Thyroid gland (tissue), 4 donors: ENCODE data around the gene ERICH3. TPM values are rescaled to one million over a fixed set of nuclear protein-coding genes. Genes with fewer than 3 reads are reported as not detected.

Experiments used
- DNase-seq, 2 donors: peaks; one replicate each; pipeline ENCODE4 v3.0.0-alpha.2; 2019
- H3K27ac ChIP-seq, 3 donors: fragments of 200-600 bp; sonication (generic); 1 replicate in 2 of 3; 2 replicates in 1 of 3; pipeline ENCODE4 v1.5.1; 2016 to 2019; ENCODE audit warnings: mild to moderate bottlenecking in 1 of 3, moderate library complexity in 1 of 3
- H3K27me3 ChIP-seq: fragments of 200-600 bp; sonication (generic); one replicate; pipeline ENCODE4 v1.5.1; 2019
- H3K36me3 ChIP-seq, 2 donors: fragments of 200-600 bp; sonication (generic); one replicate each; pipeline ENCODE4 v1.5.1; 2016 to 2019
- H3K4me1 ChIP-seq, 2 donors: fragments of 200-600 bp; sonication (generic); one replicate each; pipeline ENCODE4 v1.5.1; 2017 to 2019
- H3K4me3 ChIP-seq, 3 donors: fragments of 200-600 bp; sonication (generic); replicated peaks in 1 of 3; 1 replicate in 2 of 3; 2 replicates in 1 of 3; pipeline ENCODE4 v1.5.1; 2016; ENCODE audit warnings: mild to moderate bottlenecking in 1 of 3
- H3K9me3 ChIP-seq: fragments of 200-600 bp; sonication (generic); one replicate; pipeline ENCODE4 v1.5.1; 2017
- POLR2A ChIP-seq, 2 donors: fragments of 450-650 bp; IDR thresholded peaks; one replicate each; pipeline ENCODE4 v1.6.1; 2017; ENCODE audit warnings: antibody characterized with exemption in 2 of 2, mild to moderate bottlenecking in 2 of 2, moderate library complexity in 1 of 2
- WGBS, 2 donors: methylation state at CpG; one replicate each; pipeline ENCODE4 v1.1.5; 2017; 5-methylcytosine and 5-hydroxymethylcytosine counted together
- intact Hi-C: fragments of 100-400 bp; cut with DNase I; formaldehyde crosslinking; loops from one replicate; pipeline ENCODE4 v1.15.1; 2023
- total RNA-seq, 4 donors: library from RNA; depleted of rRNA; stranded (reverse); fragments of >200 nt; gene quantifications; one replicate each; pipeline ENCODE4 v1.2.3, GENCODE V29; 2016
- TF ChIP-seq, protein P1 (sequence below), 6 experiments: fragments of 200-600 bp in 3 of 6; fragments of 450-650 bp in 3 of 6; sonication (generic) in 3 of 6; IDR thresholded peaks; one replicate each; pipeline ENCODE4 v1.5.1; 2016 to 2019; ENCODE audit warnings: antibody characterized with exemption in 6 of 6, mild to moderate bottlenecking in 2 of 6, inconsistent platforms in 1 of 6, moderate library complexity in 1 of 6

Gene ERICH3
- total RNA-seq, 4 donors from 2014 or later, result 0.11 to 0.40 TPM; not detected in 2

DNA sequence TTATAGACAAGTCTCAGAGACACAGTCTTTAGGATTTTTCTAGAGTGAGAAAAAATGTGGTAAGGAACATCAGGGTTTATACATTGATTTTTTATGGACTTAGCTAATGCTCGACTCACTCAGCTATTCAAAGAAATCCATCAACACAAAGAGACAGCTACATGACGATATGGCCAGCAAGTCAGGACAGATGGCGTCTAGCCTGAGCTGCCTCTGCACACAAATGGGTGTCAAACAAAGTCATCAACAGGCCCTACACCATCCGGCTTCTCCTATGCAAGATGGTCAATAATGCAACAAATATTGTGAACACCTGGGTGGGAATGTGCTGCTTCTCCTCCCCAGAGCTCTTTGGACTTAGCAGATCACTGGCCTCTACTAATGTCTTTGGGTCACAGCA is 13.3 kb upstream of the ERICH3 start:
- H3K4me1 ChIP-seq, result peaks cover 0 to 7% of the 10 kb centered on the region in 2 donors
- 94 to 95% methylated on average over 4 of the region's 4 CpGs for WGBS, 2 donors
- intact Hi-C loops, result no loop called here
- H3K9me3 ChIP-seq, result no peaks in the 10 kb centered on the region
- H3K27ac ChIP-seq, result no peak overlapping the region
- no peak for DNase-seq
- H3K27me3 ChIP-seq, result no peaks in the 10 kb centered on the region
- H3K36me3 ChIP-seq, result no peaks in the 10 kb centered on the region
- TF ChIP-seq, protein P1, sequence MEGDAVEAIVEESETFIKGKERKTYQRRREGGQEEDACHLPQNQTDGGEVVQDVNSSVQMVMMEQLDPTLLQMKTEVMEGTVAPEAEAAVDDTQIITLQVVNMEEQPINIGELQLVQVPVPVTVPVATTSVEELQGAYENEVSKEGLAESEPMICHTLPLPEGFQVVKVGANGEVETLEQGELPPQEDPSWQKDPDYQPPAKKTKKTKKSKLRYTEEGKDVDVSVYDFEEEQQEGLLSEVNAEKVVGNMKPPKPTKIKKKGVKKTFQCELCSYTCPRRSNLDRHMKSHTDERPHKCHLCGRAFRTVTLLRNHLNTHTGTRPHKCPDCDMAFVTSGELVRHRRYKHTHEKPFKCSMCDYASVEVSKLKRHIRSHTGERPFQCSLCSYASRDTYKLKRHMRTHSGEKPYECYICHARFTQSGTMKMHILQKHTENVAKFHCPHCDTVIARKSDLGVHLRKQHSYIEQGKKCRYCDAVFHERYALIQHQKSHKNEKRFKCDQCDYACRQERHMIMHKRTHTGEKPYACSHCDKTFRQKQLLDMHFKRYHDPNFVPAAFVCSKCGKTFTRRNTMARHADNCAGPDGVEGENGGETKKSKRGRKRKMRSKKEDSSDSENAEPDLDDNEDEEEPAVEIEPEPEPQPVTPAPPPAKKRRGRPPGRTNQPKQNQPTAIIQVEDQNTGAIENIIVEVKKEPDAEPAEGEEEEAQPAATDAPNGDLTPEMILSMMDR (IDR thresholded peaks at IDR 0.05), result no peak
- no peak for TF ChIP-seq POLR2A (IDR thresholded peaks at IDR 0.05)
- no peak overlapping the region for H3K4me3 ChIP-seq

- DNase-seq, result no peak
- H3K4me3 ChIP-seq, result no peak overlapping the region
- H3K27me3 ChIP-seq, result no peaks in the 10 kb centered on the region
- peaks cover 0 to 4% of the 10 kb centered on the region in 2 donors for H3K4me1 ChIP-seq
- H3K9me3 ChIP-seq, result no peaks in the 10 kb centered on the region
- H3K36me3 ChIP-seq, result no peaks in the 10 kb centered on the region
- intact Hi-C loops, result no loop called here
- H3K27ac ChIP-seq, result no peak overlapping the region
- TF ChIP-seq, protein P1 (IDR thresholded peaks at IDR 0.05), result no peak
- no peak for TF ChIP-seq POLR2A (IDR thresholded peaks at IDR 0.05)
- WGBS, 2 donors, result 94 to 100% methylated on average over 2 of the region's 2 CpGs
Observed at GRCh38 chr1:74684301-74684700, 10.7 kb upstream of the ERICH3 start.

DNA sequence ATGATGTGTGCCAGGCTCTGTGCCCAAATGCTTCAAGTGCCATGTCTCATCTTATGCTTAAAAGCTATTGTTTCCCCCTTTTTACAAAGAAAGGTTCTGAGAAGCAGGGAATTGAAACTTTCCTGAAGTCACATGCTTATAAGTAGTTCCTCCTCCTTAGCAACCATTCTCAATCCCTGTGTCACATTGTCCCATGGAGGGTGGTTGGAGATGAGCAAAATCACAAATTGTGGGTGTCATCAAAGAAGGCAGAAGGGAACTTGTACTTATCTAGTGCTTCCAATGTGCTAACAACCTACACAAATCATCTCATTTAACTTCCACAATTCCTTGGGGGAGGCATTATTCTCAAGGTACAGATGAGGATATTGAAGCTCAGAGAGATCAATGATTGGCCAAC is 10.1 kb upstream of the ERICH3 start:
- no peaks in the 10 kb centered on the region for H3K9me3 ChIP-seq
- no peak overlapping the region for H3K4me3 ChIP-seq
- TF ChIP-seq, protein P1 (IDR thresholded peaks at IDR 0.05), result no peak
- no peak for TF ChIP-seq POLR2A (IDR thresholded peaks at IDR 0.05)
- DNase-seq, result no peak
- no peaks in the 10 kb centered on the region for H3K27me3 ChIP-seq
- H3K36me3 ChIP-seq, result no peaks in the 10 kb centered on the region
- H3K27ac ChIP-seq, result no peak overlapping the region
- peaks cover 0 to 4% of the 10 kb centered on the region in 2 donors for H3K4me1 ChIP-seq
- intact Hi-C loops, result no loop called here

GRCh38 chr1:74681851-74682250 is 8.3 kb upstream of the ERICH3 start:
- Histone ChIP-seq H3K9me3 (no peaks in the 10 kb centered on the region), H3K4me1 (peaks cover 0 to 4% of the 10 kb centered on the region in 2 donors), H3K4me3 (no peak overlapping the region), H3K36me3 (no peaks in the 10 kb centered on the region), H3K27me3 (no peaks in the 10 kb centered on the region), H3K27ac (no peak overlapping the region)
- DNase-seq, result no peak
- TF ChIP-seq POLR2A (IDR thresholded peaks at IDR 0.05), result no peak
- TF ChIP-seq, protein P1 (IDR thresholded peaks at IDR 0.05), result no peak
- intact Hi-C loops, result no loop called here
- 64 to 92% methylated on average over 2 of the region's 2 CpGs for WGBS, 2 donors

- DNase-seq, result no peak
- 88% methylated on average over 4 of the region's 4 CpGs for WGBS, 2 donors
- Histone ChIP-seq H3K4me1 (peaks cover 0 to 4% of the 10 kb centered on the region in 2 donors), H3K36me3 (no peaks in the 10 kb centered on the region), H3K27me3 (no peaks in the 10 kb centered on the region), H3K9me3 (no peaks in the 10 kb centered on the region), H3K4me3 (no peak overlapping the region), H3K27ac (no peak overlapping the region)
- TF ChIP-seq POLR2A (IDR thresholded peaks at IDR 0.05), result no peak
- TF ChIP-seq, protein P1 (IDR thresholded peaks at IDR 0.05), result no peak
- intact Hi-C loops, result no loop called here
Observed at GRCh38 chr1:74681449-74681848, 7.9 kb upstream of the ERICH3 start.
